SU-DHL-6 (cell line): ENCODE measurements around the gene DPY19L1.
"Not testable (repeated sequence)": the region's sequence is repeated elsewhere in the genome, so short reads cannot be mapped to it uniquely, and the experiment has no call there.

Source experiments
- EZH2phosphoT487 ChIP-seq: fragments of 200-600 bp; sonication (generic), shearing (Covaris generic); conservative IDR thresholded peaks from 2 replicates; pipeline ENCODE4 v1.6.1; 2018; ENCODE audit warnings: mild to moderate bottlenecking, antibody characterized with exemption, low read length, moderate library complexity, mixed read lengths
- TF ChIP-seq, protein P1 (sequence below): fragments of 200-600 bp; sonication (generic); IDR thresholded peaks from one replicate; pipeline ENCODE4 v1.5.1; 2017; ENCODE audit warnings: antibody characterized with exemption, mild to moderate bottlenecking, low read length, moderate library complexity; ENCODE audit not compliant: insufficient read depth, poor library complexity, severe bottlenecking

DNA sequence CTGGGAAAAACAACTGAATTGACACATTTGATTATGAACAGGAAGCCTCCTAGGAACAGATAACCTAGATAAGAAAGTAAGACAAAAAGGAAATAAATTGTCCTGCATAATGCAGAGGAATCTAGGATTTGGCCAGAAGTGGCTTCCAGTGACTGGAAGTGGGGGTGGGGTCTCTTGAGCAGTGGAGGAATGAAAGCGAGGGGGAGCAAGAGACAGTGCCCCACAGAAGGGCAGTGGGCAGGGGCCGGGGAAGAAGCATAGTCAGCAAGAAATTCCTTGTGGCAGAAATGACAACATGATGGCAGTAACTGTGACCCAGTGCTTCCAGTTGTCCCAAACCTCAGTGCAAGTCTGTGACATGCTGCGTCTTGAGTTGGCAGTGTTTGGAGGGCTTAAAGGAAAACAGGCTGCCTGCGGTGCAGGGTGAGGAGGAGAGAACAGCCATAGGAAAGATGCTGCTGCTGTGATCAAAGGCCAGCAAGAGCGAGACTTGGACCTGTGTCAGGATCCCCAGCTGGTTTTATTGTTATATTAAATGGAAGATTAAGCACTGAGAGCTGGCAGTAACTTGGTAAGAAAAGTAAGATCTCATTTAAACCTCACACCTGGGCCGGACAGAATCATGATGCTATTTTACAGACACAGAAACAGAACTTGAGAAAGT lies 119.0 kb downstream of the DPY19L1 start:
- TF ChIP-seq, protein P1, sequence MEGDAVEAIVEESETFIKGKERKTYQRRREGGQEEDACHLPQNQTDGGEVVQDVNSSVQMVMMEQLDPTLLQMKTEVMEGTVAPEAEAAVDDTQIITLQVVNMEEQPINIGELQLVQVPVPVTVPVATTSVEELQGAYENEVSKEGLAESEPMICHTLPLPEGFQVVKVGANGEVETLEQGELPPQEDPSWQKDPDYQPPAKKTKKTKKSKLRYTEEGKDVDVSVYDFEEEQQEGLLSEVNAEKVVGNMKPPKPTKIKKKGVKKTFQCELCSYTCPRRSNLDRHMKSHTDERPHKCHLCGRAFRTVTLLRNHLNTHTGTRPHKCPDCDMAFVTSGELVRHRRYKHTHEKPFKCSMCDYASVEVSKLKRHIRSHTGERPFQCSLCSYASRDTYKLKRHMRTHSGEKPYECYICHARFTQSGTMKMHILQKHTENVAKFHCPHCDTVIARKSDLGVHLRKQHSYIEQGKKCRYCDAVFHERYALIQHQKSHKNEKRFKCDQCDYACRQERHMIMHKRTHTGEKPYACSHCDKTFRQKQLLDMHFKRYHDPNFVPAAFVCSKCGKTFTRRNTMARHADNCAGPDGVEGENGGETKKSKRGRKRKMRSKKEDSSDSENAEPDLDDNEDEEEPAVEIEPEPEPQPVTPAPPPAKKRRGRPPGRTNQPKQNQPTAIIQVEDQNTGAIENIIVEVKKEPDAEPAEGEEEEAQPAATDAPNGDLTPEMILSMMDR = not testable (repeated sequence)
- TF ChIP-seq EZH2phosphoT487 = not testable (repeated sequence)
